H1 (cell line): ENCODE results near the gene GMPR. TPM values are rescaled to one million over a fixed set of nuclear protein-coding genes. Genes with fewer than 3 reads are reported as not detected.

Experiments used
- CTCF ChIA-PET: fragments of 300-600 bp; sonication (Branson Sonifier 250); formaldehyde crosslinking; loops from one replicate; lab custom pipeline; 2021; ENCODE audit not compliant: partially characterized antibody; lab: Charles Lee
- POLR2A ChIA-PET: fragments of 300-600 bp; sonication (Branson Sonifier 250); formaldehyde crosslinking; loops from one replicate; lab custom pipeline; 2021; ENCODE audit warnings: inconsistent platforms; ENCODE audit not compliant: partially characterized antibody; lab: Charles Lee
- DNase-seq, 2 experiments: peaks; one replicate each; pipeline versions ENCODE4 v3.0.0 to v3.0.0-alpha.2; 2010 to 2022; ENCODE audit warnings: low spot score in 2 of 2, low read depth in 1 of 2, mixed read lengths in 1 of 2
- FAIRE-seq: peaks from 2 replicates; lab custom pipeline; 2011; peaks lifted over from hg19 to GRCh38; lab: Jason Lieb, UNC
- H2AFZ ChIP-seq: 2 replicates; pipeline ENCODE4 v1.8.1; 2012; ENCODE audit warnings: low read length, inconsistent platforms
- H2AK5ac ChIP-seq: 2 replicates; pipeline ENCODE4 v1.6.1; 2013; ENCODE audit warnings: low read depth, low read length
- H2BK120ac ChIP-seq: replicated peaks from 2 replicates; pipeline ENCODE3; 2013; ENCODE audit warnings: low read depth, low read length, inconsistent platforms
- H2BK12ac ChIP-seq: 2 replicates; pipeline ENCODE4 v1.6.1; 2013; ENCODE audit warnings: low read depth, low read length
- H2BK15ac ChIP-seq: 2 replicates; pipeline ENCODE4 v1.6.1; 2013; ENCODE audit warnings: low read length
- H2BK20ac ChIP-seq: 2 replicates; pipeline ENCODE4 v1.6.1; 2013; ENCODE audit warnings: low read length
- H2BK5ac ChIP-seq: 2 replicates; pipeline ENCODE4 v1.6.1; 2013; ENCODE audit warnings: low read depth, low read length
- H3K14ac ChIP-seq: 2 replicates; pipeline ENCODE4 v1.6.1; 2013; ENCODE audit warnings: inconsistent platforms; ENCODE audit not compliant: insufficient read length
- H3K18ac ChIP-seq: 2 replicates; pipeline ENCODE4 v1.6.1; 2013; ENCODE audit warnings: low read length; ENCODE audit errors: extremely low read depth
- H3K23ac ChIP-seq: 2 replicates; pipeline ENCODE4 v1.6.1; 2013; ENCODE audit warnings: inconsistent platforms; ENCODE audit not compliant: insufficient read length
- H3K23me2 ChIP-seq: 2 replicates; pipeline ENCODE4 v1.6.1; 2013; ENCODE audit warnings: low read depth, low read length
- H3K27ac ChIP-seq: 2 replicates; pipeline ENCODE4 v1.6.1; 2011; ENCODE audit warnings: low read depth, low read length, inconsistent platforms
- H3K27me3 ChIP-seq, 4 experiments: replicated peaks in 1 of 4; 1 replicate in 1 of 4; 2 replicates in 3 of 4; pipeline versions ENCODE4 v1.6.1 to v1.8.1; 2011 to 2013; ENCODE audit warnings: low read length in 3 of 4, mild to moderate bottlenecking in 3 of 4, inconsistent platforms in 2 of 4, mixed read lengths in 2 of 4, moderate library complexity in 1 of 4; ENCODE audit not compliant: control insufficient read depth in 3 of 4, insufficient read depth in 3 of 4; ENCODE audit errors: extremely low read depth in 1 of 4
- H3K36me3 ChIP-seq, 4 experiments: 2 replicates each; pipeline versions ENCODE4 v1.6.1 to v1.8.1; 2011 to 2013; ENCODE audit warnings: mild to moderate bottlenecking in 4 of 4, low read length in 3 of 4, moderate library complexity in 2 of 4, control low read depth in 1 of 4, inconsistent platforms in 1 of 4; ENCODE audit not compliant: insufficient read depth in 4 of 4, control insufficient read depth in 2 of 4
- H3K4ac ChIP-seq: replicated peaks from 2 replicates; pipeline ENCODE3; 2013; ENCODE audit warnings: low read length, low read depth, mixed read lengths, inconsistent platforms; ENCODE audit not compliant: insufficient read length
- H3K4me1 ChIP-seq, 4 experiments: replicated peaks in 1 of 4; 1 replicate in 1 of 4; 2 replicates in 3 of 4; pipeline versions ENCODE4 v1.6.1 to v1.8.1; 2011 to 2013; ENCODE audit warnings: low read length in 3 of 4, inconsistent platforms in 2 of 4, mixed read lengths in 1 of 4; ENCODE audit not compliant: insufficient read depth in 4 of 4, control insufficient read depth in 3 of 4
- H3K4me2 ChIP-seq, 2 experiments: 2 replicates each; pipeline versions ENCODE4 v1.6.1 to v1.8.1; 2011 to 2013; ENCODE audit warnings: low read depth in 2 of 2, low read length in 2 of 2, control low read depth in 1 of 2, inconsistent platforms in 1 of 2, mild to moderate bottlenecking in 1 of 2; ENCODE audit not compliant: insufficient read depth in 1 of 2
- H3K4me3 ChIP-seq, 4 experiments: fragments of 200-600, 300-600 bp in 1 of 4; sonication (generic), shearing (Covaris generic), sonication (Bioruptor Twin) in 1 of 4; 2 replicates each; pipeline versions ENCODE4 v1.5.1 to v1.8.1; 2011 to 2016; ENCODE audit warnings: low read length in 4 of 4, low read depth in 3 of 4, control low read depth in 2 of 4, inconsistent platforms in 2 of 4, mild to moderate bottlenecking in 2 of 4, mixed read lengths in 1 of 4, moderate library complexity in 1 of 4; ENCODE audit not compliant: insufficient read depth in 2 of 4; ENCODE audit errors: extremely low read depth in 1 of 4
- H3K56ac ChIP-seq: replicated peaks from 2 replicates; pipeline ENCODE3; 2013; ENCODE audit warnings: low read depth, mild to moderate bottlenecking, mixed read lengths, low read length, inconsistent platforms; ENCODE audit not compliant: insufficient read length
- H3K79me1 ChIP-seq: 2 replicates; pipeline ENCODE4 v1.6.1; 2013; ENCODE audit warnings: low read depth, low read length, control low read depth
- H3K79me2 ChIP-seq, 2 experiments: 2 replicates each; pipeline versions ENCODE4 v1.6.1 to v1.8.1; 2012 to 2013; ENCODE audit warnings: low read length in 2 of 2, mild to moderate bottlenecking in 2 of 2, inconsistent platforms in 1 of 2; ENCODE audit not compliant: insufficient read depth in 2 of 2, control insufficient read depth in 1 of 2
- H3K9ac ChIP-seq, 4 experiments: replicated peaks in 1 of 4; 1 replicate in 1 of 4; 2 replicates in 3 of 4; pipeline versions ENCODE4 v1.6.1 to v1.8.1; 2011 to 2013; ENCODE audit warnings: low read depth in 3 of 4, low read length in 3 of 4, control low read depth in 2 of 4, mild to moderate bottlenecking in 2 of 4, moderate library complexity in 2 of 4, inconsistent platforms in 1 of 4; ENCODE audit errors: extremely low read depth in 1 of 4
- H3K9me3 ChIP-seq, 2 experiments: 2 replicates each; pipeline versions ENCODE4 v1.6.1 to v1.8.1; 2012 to 2013; ENCODE audit warnings: mild to moderate bottlenecking in 2 of 2, moderate library complexity in 2 of 2, control low read depth in 1 of 2, inconsistent platforms in 1 of 2, low read depth in 1 of 2, low read length in 1 of 2, mixed read lengths in 1 of 2; ENCODE audit not compliant: insufficient read depth in 2 of 2
- H4K20me1 ChIP-seq, 2 experiments: replicated peaks in 1 of 2; 2 replicates each; pipeline versions ENCODE3 to v1.8.1; 2011 to 2013; ENCODE audit warnings: inconsistent platforms in 2 of 2, low read length in 2 of 2, mild to moderate bottlenecking in 1 of 2; ENCODE audit not compliant: insufficient read depth in 2 of 2, control insufficient read depth in 1 of 2
- H4K5ac ChIP-seq: 2 replicates; pipeline ENCODE4 v1.6.1; 2013; ENCODE audit warnings: low read length, low read depth, mixed read lengths, inconsistent platforms; ENCODE audit not compliant: insufficient read length
- H4K8ac ChIP-seq: 2 replicates; pipeline ENCODE4 v1.8.0; 2013; ENCODE audit warnings: mild to moderate bottlenecking, moderate library complexity, low read length, inconsistent platforms; ENCODE audit not compliant: insufficient read depth; ENCODE audit errors: extremely low read depth
- H4K91ac ChIP-seq: replicated peaks from 2 replicates; pipeline ENCODE3; 2013; ENCODE audit warnings: low read length, mixed read lengths, inconsistent platforms; ENCODE audit not compliant: insufficient read length
- E2F6 ChIP-seq: IDR thresholded peaks from 2 replicates; pipeline ENCODE4 v1.6.1; 2012; ENCODE audit warnings: inconsistent platforms
- KDM5A ChIP-seq: fragments of 200-600 bp; IDR thresholded peaks from 2 replicates; pipeline ENCODE4 v1.7.1; 2012; ENCODE audit warnings: mild to moderate bottlenecking, low read length, inconsistent platforms, mixed read lengths
- WGBS, 2 experiments: shearing (Covaris generic) in 1 of 2; methylation state at CpG; one replicate each; pipeline versions ENCODE4 v1.1.6 to v1.1.7; 2013 to 2015; ENCODE audit warnings: low lambda C conversion rate in 2 of 2, mixed read lengths in 2 of 2, inconsistent platforms in 1 of 2, low coverage in 1 of 2, missing lambda C conversion rate in 1 of 2; ENCODE audit not compliant: insufficient replicate concordance in 2 of 2, insufficient coverage in 1 of 2, insufficient read length in 1 of 2; ENCODE audit errors: extremely low coverage in 1 of 2, missing lambda C conversion rate in 1 of 2; 5-methylcytosine and 5-hydroxymethylcytosine counted together
- polyA plus RNA-seq, 7 experiments: library from polyadenylated mRNA; depleted of rRNA in 3 of 7; stranded (reverse) in 5 of 7; unstranded in 2 of 7; fragments of >200 nt in 5 of 7; fragments of 200-250 nt in 2 of 7; gene quantifications; 1 replicate in 5 of 7; 2 replicates in 1 of 7; 4 replicates in 1 of 7; pipeline versions ENCODE4 v1.2.1 to v1.2.3, GENCODE V29; 2011 to 2013; ENCODE audit warnings: missing spikeins in 2 of 7, mixed read lengths in 2 of 7
- total RNA-seq: library from RNA; stranded (reverse); fragmentation: NEBNext Ultra II Directional; extraction: Animal tissue kit (Norgen Biotek cat#: 25700); gene quantifications from 2 replicates; pipeline ENCODE4 v1.2.1, GENCODE V29; 2021

The GMPR gene
- total and polyA plus RNA-seq, 2 of the 8 experiments (the other 6 are each of a cell fraction or from before 2014, with no cell fraction given), result 0.99 to 1.2 TPM

- Histone ChIP-seq H2BK20ac (no peak overlapping the region), H2AFZ (no peak overlapping the region), H3K4me1 (no peaks in the 10 kb centered on the region), H3K79me2 (no peaks in the 10 kb centered on the region), H3K79me1 (no peaks in the 10 kb centered on the region), H3K23me2 (no peaks in the 10 kb centered on the region), H2BK12ac (no peak overlapping the region), H3K36me3 (no peaks in the 10 kb centered on the region), H4K20me1 (no peaks in the 10 kb centered on the region), H2BK15ac (no peak overlapping the region), H4K8ac (no peak overlapping the region), H3K23ac (no peak overlapping the region), H3K9me3 (no peaks in the 10 kb centered on the region), H3K27ac (no peak overlapping the region), H2BK120ac (no peak overlapping the region), H3K4me3 (no peak overlapping the region), H3K4ac (no peak overlapping the region), H3K14ac (no peak overlapping the region), H2BK5ac (no peak overlapping the region), H3K56ac (no peak overlapping the region), H3K9ac (no peak overlapping the region), H3K18ac (no peak overlapping the region), H3K27me3 (no peaks in the 10 kb centered on the region), H3K4me2 (no peak overlapping the region), H4K91ac (no peak overlapping the region), H2AK5ac (no peak overlapping the region), H4K5ac (no peak overlapping the region)
- TF ChIP-seq KDM5A (no peak), E2F6 (no peak)
- FAIRE-seq (no peak), DNase-seq (no peak)
- ChIA-PET POLR2A (interaction anchor here (1.8 kb wide), 1 partner anchor 79 kb away, joined by 3 read pairs; no protein-coding TSS in a partner anchor), CTCF (interaction anchor here (0.6 to 5.8 kb wide), 6 partner anchors 9 to 517 kb away, joined by 3 to 48 read pairs (median 4); no protein-coding TSS in a partner anchor)
- WGBS, 2 experiments, result 89% methylated on average over 4 of the region's 4 CpGs; no CpG with 5 or more reads in 1 of the 2 experiments
These were observed 28.8 kb upstream of the GMPR start for GRCh38 chr6:16209539-16209938.
